Lower leg skin (tissue), 3 donors: Measurements from ENCODE around the gene TRPM3.

Experiments used
- CTCF ChIP-seq, 3 donors: fragments of 450-650 bp; IDR thresholded peaks; one replicate each; pipeline ENCODE4 v1.5.1; 2016; ENCODE audit warnings: antibody characterized with exemption in 3 of 3, mild to moderate bottlenecking in 3 of 3, moderate library complexity in 2 of 3
- POLR2A ChIP-seq, 2 donors: fragments of 450-650 bp; IDR thresholded peaks; one replicate each; pipeline ENCODE4 v1.6.1; 2016 to 2017; ENCODE audit warnings: antibody characterized with exemption in 2 of 2, mild to moderate bottlenecking in 1 of 2, moderate library complexity in 1 of 2

- TF ChIP-seq POLR2A (IDR thresholded peaks at IDR 0.05) (no peak), CTCF (IDR thresholded peaks at IDR 0.05) (no peak)
These were observed 118.1 kb downstream of the TRPM3 start for GRCh38 chr9:71003346-71003745.
